GM12864 (cell line): ENCODE measurements around the gene ITGA5.

Experiments used
- DNase-seq: peaks from one replicate; pipeline ENCODE4 v3.0.0-alpha.2; 2011; ENCODE audit warnings: low read depth
- H3K4me3 ChIP-seq: 2 replicates; pipeline ENCODE4 v1.5.1; 2011; ENCODE audit warnings: mild to moderate bottlenecking, low read depth, low read length, control low read depth
- TF ChIP-seq, protein P1 (sequence below): IDR thresholded peaks from 2 replicates; pipeline ENCODE4 v1.5.1; 2011; ENCODE audit warnings: low read depth, mild to moderate bottlenecking, moderate library complexity, low read length, control low read depth, inconsistent platforms; ENCODE audit errors: missing control alignments

Gene ITGA5

DNA sequence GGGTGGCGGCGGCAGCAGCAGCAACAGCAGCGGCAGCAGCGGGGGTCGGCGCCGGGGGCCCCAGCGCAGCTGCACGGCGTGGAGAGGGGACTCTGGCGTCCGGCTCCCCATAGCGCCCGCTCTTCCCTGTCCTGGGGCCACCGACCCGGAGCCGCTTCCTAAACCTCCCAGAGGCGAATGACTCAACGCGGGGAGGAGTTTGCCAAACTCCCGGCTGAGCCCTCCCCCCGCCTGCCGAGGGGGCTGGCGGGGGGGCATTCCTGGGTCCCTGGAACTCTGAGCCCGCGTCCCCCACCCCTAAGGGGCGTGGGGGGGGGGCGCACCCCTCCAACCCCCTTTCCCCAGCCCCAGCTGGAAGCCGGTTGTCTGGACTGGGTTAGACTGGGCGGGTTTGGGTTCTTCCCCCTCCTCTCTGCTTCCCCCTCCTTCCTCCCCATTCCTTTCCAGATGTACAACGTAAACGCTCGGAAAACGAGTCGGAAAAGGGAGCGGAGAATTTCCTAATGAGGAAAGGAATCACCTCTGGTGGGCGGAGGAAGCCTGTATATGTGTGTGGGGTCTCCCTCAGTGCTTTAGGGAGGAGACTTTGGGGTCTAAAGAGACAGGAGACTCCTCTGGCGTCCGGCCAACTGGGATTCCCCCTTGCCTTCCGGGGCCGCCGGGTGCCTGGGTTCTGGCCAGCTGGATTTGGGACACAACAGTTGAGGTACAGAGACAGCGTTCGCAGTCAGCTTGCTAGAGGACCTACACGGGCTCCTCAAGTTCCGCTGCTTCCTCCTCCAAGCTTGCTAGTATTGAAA lies at the start of gene ITGA5:
TSS of gene ITGA5 (minus strand) at position 179 of the 800 bp plus-strand sequence. CDS start at position 111, 68 bp downstream.
- DNase-seq, result no peak
- no peak within 1 kb of the TSS for H3K4me3 ChIP-seq
- TF ChIP-seq, protein P1, sequence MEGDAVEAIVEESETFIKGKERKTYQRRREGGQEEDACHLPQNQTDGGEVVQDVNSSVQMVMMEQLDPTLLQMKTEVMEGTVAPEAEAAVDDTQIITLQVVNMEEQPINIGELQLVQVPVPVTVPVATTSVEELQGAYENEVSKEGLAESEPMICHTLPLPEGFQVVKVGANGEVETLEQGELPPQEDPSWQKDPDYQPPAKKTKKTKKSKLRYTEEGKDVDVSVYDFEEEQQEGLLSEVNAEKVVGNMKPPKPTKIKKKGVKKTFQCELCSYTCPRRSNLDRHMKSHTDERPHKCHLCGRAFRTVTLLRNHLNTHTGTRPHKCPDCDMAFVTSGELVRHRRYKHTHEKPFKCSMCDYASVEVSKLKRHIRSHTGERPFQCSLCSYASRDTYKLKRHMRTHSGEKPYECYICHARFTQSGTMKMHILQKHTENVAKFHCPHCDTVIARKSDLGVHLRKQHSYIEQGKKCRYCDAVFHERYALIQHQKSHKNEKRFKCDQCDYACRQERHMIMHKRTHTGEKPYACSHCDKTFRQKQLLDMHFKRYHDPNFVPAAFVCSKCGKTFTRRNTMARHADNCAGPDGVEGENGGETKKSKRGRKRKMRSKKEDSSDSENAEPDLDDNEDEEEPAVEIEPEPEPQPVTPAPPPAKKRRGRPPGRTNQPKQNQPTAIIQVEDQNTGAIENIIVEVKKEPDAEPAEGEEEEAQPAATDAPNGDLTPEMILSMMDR, result no peak

DNA sequence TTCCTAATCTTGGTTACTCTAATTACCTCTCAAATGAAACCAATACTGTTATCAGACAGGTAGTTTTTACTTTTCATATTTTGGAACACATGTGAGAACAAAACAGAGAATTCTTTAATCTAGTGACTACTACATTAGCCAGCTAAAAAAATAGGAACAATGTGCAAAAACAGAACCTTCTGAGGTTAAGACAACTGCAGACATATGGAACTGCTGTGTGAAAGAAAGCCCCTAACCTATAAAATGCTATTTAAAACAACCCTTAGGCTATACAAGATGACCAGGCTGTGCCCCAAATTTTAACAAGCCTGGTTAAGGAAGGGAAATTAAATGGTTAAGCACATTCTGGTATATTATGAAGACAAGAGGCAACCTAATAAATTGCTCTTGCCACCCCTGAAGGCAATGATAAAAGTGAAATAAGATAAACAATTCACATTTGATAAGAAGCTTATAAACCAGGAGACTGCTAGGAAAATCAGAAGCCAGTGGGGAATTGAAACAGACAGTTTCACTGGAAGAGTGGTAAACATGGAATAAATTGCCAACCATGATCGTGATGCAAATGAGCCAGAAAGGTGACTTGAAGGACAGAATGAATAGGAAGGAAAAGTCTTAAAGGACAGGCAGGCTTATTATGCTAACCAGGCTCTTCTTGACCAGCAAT lies 46.9 kb upstream of the ITGA5 start:
- DNase-seq, result no peak
- TF ChIP-seq, protein P1, result no peak
- H3K4me3 ChIP-seq, result no peak overlapping the region

DNA sequence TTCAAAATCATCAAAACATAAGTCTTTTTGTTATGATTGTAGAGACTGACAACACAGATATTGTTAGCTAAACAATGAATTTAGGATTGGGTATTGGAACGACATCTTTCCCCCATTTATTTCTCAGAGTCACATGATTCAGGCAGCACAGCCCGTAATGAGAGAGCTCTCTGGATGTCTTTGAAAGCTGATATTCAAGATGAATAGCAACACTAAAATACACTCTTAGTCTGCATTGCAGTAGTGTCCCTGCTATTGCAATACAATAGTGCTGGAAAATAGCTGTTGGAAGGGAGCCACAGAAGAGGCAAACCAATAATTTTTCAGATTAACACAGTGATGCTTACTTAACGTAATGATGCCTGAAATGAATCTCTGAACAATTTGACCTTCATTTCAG lies 44.4 kb upstream of the ITGA5 start:
- H3K4me3 ChIP-seq, result no peak overlapping the region

DNA sequence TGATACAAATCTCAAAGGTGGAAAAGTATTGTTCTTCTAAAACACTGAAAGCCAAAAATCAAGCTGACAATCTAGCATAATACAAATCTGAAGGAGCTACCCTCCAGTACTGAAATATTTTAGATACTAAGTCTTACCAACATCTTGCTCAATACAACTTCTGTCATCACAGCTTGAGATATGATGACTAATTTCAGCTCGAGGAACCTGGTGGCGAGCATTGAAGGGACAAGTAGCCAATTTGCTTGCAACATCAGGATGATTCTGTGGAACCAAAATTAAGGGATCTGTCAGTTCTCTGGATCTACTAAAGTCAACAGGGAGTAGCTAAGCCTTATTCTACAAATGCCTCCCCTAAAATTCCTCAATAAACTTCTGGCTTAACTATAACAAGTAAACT lies 44.0 kb upstream of the ITGA5 start:
- DNase-seq, result no peak
- TF ChIP-seq, protein P1, result no peak
- no peak overlapping the region for H3K4me3 ChIP-seq

More for the DNA sequence above, 44.4 kb upstream of the ITGA5 start:
- TF ChIP-seq, protein P1, result no peak
- DNase-seq, result no peak

DNA sequence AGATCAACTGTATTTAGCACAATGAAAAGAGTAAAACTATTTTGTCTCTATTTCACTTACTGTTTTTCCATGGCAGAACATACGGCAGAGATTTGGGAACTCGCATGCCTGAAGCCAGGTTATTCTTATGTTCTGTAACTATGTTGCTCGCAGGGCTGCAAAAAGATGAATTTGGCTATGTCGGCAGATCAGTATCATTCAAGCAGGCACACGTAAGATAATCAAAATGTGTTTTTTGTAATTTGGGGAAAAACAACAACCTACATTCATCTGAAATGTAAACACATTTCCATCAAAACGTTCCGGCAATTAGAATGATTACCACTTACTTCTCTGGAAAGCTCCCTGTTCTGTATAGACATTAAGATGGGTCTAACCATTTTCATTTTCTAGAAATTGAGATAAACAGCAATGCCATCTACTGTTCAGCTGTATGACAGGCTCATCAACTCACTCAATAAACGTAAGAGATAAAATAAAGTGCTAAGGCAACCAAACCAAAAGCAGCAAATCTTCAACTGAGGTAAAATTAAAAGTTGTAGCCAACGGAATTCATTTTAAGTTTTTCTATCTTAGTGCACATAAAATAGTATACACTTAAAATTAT lies 41.4 kb upstream of the ITGA5 start:
- no peak overlapping the region for H3K4me3 ChIP-seq
- no peak for DNase-seq
- TF ChIP-seq, protein P1, result no peak

DNA sequence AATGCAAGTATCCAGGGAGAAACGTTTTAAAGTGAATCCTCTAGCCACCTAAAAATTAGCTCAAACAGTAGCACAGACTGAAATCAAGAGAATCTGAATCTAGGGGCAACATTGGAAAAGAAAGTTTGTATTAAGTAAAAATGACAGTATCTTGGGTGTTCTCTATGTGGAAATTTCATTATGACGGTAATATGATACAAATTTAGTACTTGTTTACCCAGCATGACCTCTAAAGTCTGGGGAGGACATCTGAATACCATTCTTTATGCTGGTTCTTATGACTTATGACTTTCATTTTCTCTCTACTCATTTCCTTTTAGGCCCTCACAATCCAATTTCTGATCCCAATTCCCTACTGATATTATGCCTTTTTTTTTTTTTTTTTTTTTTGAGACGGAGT lies 40.3 kb upstream of the ITGA5 start:
- TF ChIP-seq, protein P1, result no peak
- no peak overlapping the region for H3K4me3 ChIP-seq
- no peak for DNase-seq
